ENCODE measurements around the gene CMIP. TPM values are rescaled to one million over a fixed set of nuclear protein-coding genes. Genes with fewer than 3 reads are reported as not detected.

The CMIP gene
- total RNA-seq, 4 donors from 2014 or later: 44.6 to 152 (median 76.5) TPM

- TF ChIP-seq POLR2A (IDR thresholded peaks at IDR 0.05) (no peak), CTCF (IDR thresholded peaks at IDR 0.05) (no peak)
- Histone ChIP-seq H3K4me1 (peaks cover 0 to 13% (median 8%) of the 10 kb centered on the region in 4 donors), H3K27ac (no peak overlapping the region), H3K27me3 (no peaks in the 10 kb centered on the region), H3K36me3 (no peaks in the 10 kb centered on the region), H3K9me3 (no peaks in the 10 kb centered on the region), H3K4me3 (no peak overlapping the region)
- DNase-seq: no peak
These were observed 311.5 kb downstream of the CMIP start for GRCh38 chr16:81755915-81756614.

- Histone ChIP-seq H3K9me3 (no peaks in the 10 kb centered on the region), H3K27me3 (no peaks in the 10 kb centered on the region), H3K27ac (no peak overlapping the region), H3K36me3 (no peaks in the 10 kb centered on the region), H3K4me1 (peaks cover 0 to 12% (median 7%) of the 10 kb centered on the region in 4 donors), H3K4me3 (no peak overlapping the region)
- no peak for DNase-seq
- TF ChIP-seq CTCF (IDR thresholded peaks at IDR 0.05) (no peak), POLR2A (IDR thresholded peaks at IDR 0.05) (no peak)
These were observed 312.2 kb downstream of the CMIP start for GRCh38 chr16:81756615-81757356.

- Histone ChIP-seq H3K27me3 (no peaks in the 10 kb centered on the region), H3K4me1 (peaks cover 0 to 3% (median 0%) of the 10 kb centered on the region in 4 donors), H3K36me3 (no peaks in the 10 kb centered on the region), H3K4me3 (no peak overlapping the region), H3K9me3 (no peaks in the 10 kb centered on the region), H3K27ac (no peak overlapping the region)
- no peak for DNase-seq
- no peak for TF ChIP-seq POLR2A (IDR thresholded peaks at IDR 0.05)
- TF ChIP-seq CTCF (IDR thresholded peaks at IDR 0.05): no peak
These were observed 313.8 kb downstream of the CMIP start for GRCh38 chr16:81758376-81758775.

Small RNA genes within 50 kb of the gene (small RNA-seq; reads per million reads assigned to genes)
- gene MIR6504: 0.06 to 0.18 reads per million in 2 donors
- 0 to 0.13 reads per million in 2 donors for gene MIR7854

Other genes with a start within 250 kb of the CMIP start
- 10 to 100 TPM in 2 of 4 donors, 1 to 10 TPM in 2; 7.9 to 16.0 (median 12.3) TPM for gene BCO1, start 206.1 kb upstream of the CMIP start, total RNA-seq
- gene GAN, start 129.8 kb upstream of the CMIP start, total RNA-seq: 10 to 100 TPM in 3 of 4 donors, 1 to 10 TPM in 1; 7.4 to 15.2 (median 11.9) TPM

Data from Peyer's patch (tissue), 4 donors.